ENCODE measurements around the gene CFAP46.
"Not testable (repeated sequence)": the region's sequence is repeated elsewhere in the genome, so short reads cannot be mapped to it uniquely, and the experiment has no call there.

CFAP46 gene

GRCh38 chr10:132861116-132861691 lies 81.2 kb downstream of the CFAP46 start:
- no peak for DNase-seq (ENCODE audit: low spot score)

- no peak for DNase-seq (ENCODE audit: low spot score)
Measured at GRCh38 chr10:132860532-132860931, 81.8 kb downstream of the CFAP46 start.

- no peak for DNase-seq (ENCODE audit: low spot score)
Measured at GRCh38 chr10:132859084-132859855, 83.1 kb downstream of the CFAP46 start.

- no peak for DNase-seq (ENCODE audit: low spot score)
Measured at GRCh38 chr10:132858121-132859081, 84.0 kb downstream of the CFAP46 start.

- DNase-seq (ENCODE audit: low spot score) = no peak
Measured at GRCh38 chr10:132856869-132857524, 85.4 kb downstream of the CFAP46 start.

GRCh38 chr10:132855889-132856288 lies 86.5 kb downstream of the CFAP46 start:
- no peak for DNase-seq (ENCODE audit: low spot score)

GRCh38 chr10:132851451-132851850 lies 90.9 kb downstream of the CFAP46 start:
- no peak for DNase-seq (ENCODE audit: low spot score)

- no peak for DNase-seq (ENCODE audit: low spot score)
Measured at GRCh38 chr10:132850896-132851295, 91.5 kb downstream of the CFAP46 start.

- DNase-seq (ENCODE audit: low spot score) = no peak
Measured at GRCh38 chr10:132850246-132850645, 92.1 kb downstream of the CFAP46 start.

GRCh38 chr10:132849546-132850031 lies 92.8 kb downstream of the CFAP46 start:
- no peak for DNase-seq (ENCODE audit: low spot score)

- DNase-seq (ENCODE audit: low spot score) = no peak
Measured at GRCh38 chr10:132848951-132849545, 93.3 kb downstream of the CFAP46 start.

GRCh38 chr10:132848291-132848701 lies 94.1 kb downstream of the CFAP46 start:
- DNase-seq (ENCODE audit: low spot score) = no peak

- DNase-seq (ENCODE audit: low spot score) = no peak
Measured at GRCh38 chr10:132847856-132848255, 94.5 kb downstream of the CFAP46 start.

GRCh38 chr10:132847416-132847777 lies 95.0 kb downstream of the CFAP46 start:
- no peak for DNase-seq (ENCODE audit: low spot score)

GRCh38 chr10:132846631-132847415 lies 95.5 kb downstream of the CFAP46 start:
- DNase-seq (ENCODE audit: low spot score) = no peak

GRCh38 chr10:132845780-132846595 lies 96.4 kb downstream of the CFAP46 start:
- DNase-seq (ENCODE audit: low spot score) = no peak

- DNase-seq (ENCODE audit: low spot score) = no peak
Measured at GRCh38 chr10:132845041-132845551, 97.3 kb downstream of the CFAP46 start.

- DNase-seq (ENCODE audit: low spot score) = no peak
Measured at GRCh38 chr10:132844069-132844809, 98.1 kb downstream of the CFAP46 start.

GRCh38 chr10:132843276-132843675 lies 99.1 kb downstream of the CFAP46 start:
- not testable (repeated sequence) for DNase-seq (ENCODE audit: low spot score)

Measured in AG20443 (cell line).